ENCODE measurements around the gene PCDH18. TPM values are rescaled to one million over a fixed set of nuclear protein-coding genes. Genes with fewer than 3 reads are reported as not detected.

Gene PCDH18
- total RNA-seq, 4 donors from 2014 or later: 4.1 to 11.5 (median 6.8) TPM

DNA sequence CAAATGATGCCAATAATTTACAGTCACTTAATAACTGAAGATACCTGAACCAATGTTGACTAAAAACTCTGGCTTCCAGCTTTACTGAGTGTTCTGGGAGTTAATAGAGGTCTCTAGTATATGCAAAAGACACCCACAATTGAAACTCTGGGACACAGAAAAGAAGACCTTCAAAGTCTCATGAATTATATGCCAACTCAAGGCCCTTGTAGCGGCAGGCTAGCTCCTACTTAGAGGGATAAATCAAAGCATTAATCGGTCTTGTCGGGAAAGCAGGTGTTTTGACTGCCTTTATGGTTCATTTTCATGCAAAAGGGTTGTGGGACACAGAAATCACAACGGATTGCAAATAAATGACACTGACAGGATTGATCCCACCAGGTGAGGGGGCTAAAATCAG, 55.9 kb downstream of the PCDH18 start:
- Histone ChIP-seq H3K27me3 (no peaks in the 10 kb centered on the region), H3K9me3 (no peaks in the 10 kb centered on the region), H3K36me3 (no peaks in the 10 kb centered on the region), H3K27ac (no peak overlapping the region), H3K4me1 (no peaks in the 10 kb centered on the region), H3K4me3 (no peak overlapping the region)
- 82% methylated on average over 4 of the region's 4 CpGs for WGBS
- TF ChIP-seq, protein P1, sequence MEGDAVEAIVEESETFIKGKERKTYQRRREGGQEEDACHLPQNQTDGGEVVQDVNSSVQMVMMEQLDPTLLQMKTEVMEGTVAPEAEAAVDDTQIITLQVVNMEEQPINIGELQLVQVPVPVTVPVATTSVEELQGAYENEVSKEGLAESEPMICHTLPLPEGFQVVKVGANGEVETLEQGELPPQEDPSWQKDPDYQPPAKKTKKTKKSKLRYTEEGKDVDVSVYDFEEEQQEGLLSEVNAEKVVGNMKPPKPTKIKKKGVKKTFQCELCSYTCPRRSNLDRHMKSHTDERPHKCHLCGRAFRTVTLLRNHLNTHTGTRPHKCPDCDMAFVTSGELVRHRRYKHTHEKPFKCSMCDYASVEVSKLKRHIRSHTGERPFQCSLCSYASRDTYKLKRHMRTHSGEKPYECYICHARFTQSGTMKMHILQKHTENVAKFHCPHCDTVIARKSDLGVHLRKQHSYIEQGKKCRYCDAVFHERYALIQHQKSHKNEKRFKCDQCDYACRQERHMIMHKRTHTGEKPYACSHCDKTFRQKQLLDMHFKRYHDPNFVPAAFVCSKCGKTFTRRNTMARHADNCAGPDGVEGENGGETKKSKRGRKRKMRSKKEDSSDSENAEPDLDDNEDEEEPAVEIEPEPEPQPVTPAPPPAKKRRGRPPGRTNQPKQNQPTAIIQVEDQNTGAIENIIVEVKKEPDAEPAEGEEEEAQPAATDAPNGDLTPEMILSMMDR (IDR thresholded peaks at IDR 0.05): no peak
- no peak for TF ChIP-seq EP300 (IDR thresholded peaks at IDR 0.05)
- no peak for TF ChIP-seq POLR2A (IDR thresholded peaks at IDR 0.05)
- TF ChIP-seq POLR2AphosphoS5 (IDR thresholded peaks at IDR 0.05): no peak
- DNase-seq (ENCODE audit: low spot score in 2 of 2): no peak

GRCh38 chr4:137474711-137475301, 57.5 kb downstream of the PCDH18 start:
- no peak for DNase-seq (ENCODE audit: low spot score in 2 of 2)
- TF ChIP-seq POLR2A (IDR thresholded peaks at IDR 0.05): no peak
- no peak for TF ChIP-seq EP300 (IDR thresholded peaks at IDR 0.05)
- no peak for TF ChIP-seq POLR2AphosphoS5 (IDR thresholded peaks at IDR 0.05)
- TF ChIP-seq, protein P1 (IDR thresholded peaks at IDR 0.05): no peak
- H3K36me3 ChIP-seq: no peaks in the 10 kb centered on the region
- WGBS: 20% methylated on average over 1 of the region's 1 CpG
- no peak overlapping the region for H3K4me3 ChIP-seq
- H3K4me1 ChIP-seq: no peaks in the 10 kb centered on the region
- no peak overlapping the region for H3K27ac ChIP-seq
- H3K27me3 ChIP-seq: no peaks in the 10 kb centered on the region
- H3K9me3 ChIP-seq: no peaks in the 10 kb centered on the region

- H3K4me1 ChIP-seq: no peaks in the 10 kb centered on the region
- no peak for DNase-seq (ENCODE audit: low spot score in 2 of 2)
- WGBS: 59% methylated on average over 2 of the region's 2 CpGs
- no peaks in the 10 kb centered on the region for H3K36me3 ChIP-seq
- no peak overlapping the region for H3K4me3 ChIP-seq
- TF ChIP-seq POLR2A (IDR thresholded peaks at IDR 0.05): no peak
- TF ChIP-seq POLR2AphosphoS5 (IDR thresholded peaks at IDR 0.05): no peak
- TF ChIP-seq, protein P1 (IDR thresholded peaks at IDR 0.05): no peak
- TF ChIP-seq EP300 (IDR thresholded peaks at IDR 0.05): no peak
- H3K27ac ChIP-seq: no peak overlapping the region
- no peaks in the 10 kb centered on the region for H3K9me3 ChIP-seq
- H3K27me3 ChIP-seq: no peaks in the 10 kb centered on the region
Measured at GRCh38 chr4:137471895-137472294, 60.4 kb downstream of the PCDH18 start.

GRCh38 chr4:137471461-137471860, 60.8 kb downstream of the PCDH18 start:
- WGBS: 89% methylated on average over 1 of the region's 1 CpG
- Histone ChIP-seq H3K36me3 (no peaks in the 10 kb centered on the region), H3K27me3 (no peaks in the 10 kb centered on the region), H3K4me1 (no peaks in the 10 kb centered on the region), H3K4me3 (no peak overlapping the region), H3K9me3 (no peaks in the 10 kb centered on the region), H3K27ac (no peak overlapping the region)
- TF ChIP-seq POLR2AphosphoS5 (IDR thresholded peaks at IDR 0.05): no peak
- no peak for TF ChIP-seq POLR2A (IDR thresholded peaks at IDR 0.05)
- no peak for TF ChIP-seq EP300 (IDR thresholded peaks at IDR 0.05)
- TF ChIP-seq, protein P1 (IDR thresholded peaks at IDR 0.05): no peak
- no peak for DNase-seq (ENCODE audit: low spot score in 2 of 2)

DNA sequence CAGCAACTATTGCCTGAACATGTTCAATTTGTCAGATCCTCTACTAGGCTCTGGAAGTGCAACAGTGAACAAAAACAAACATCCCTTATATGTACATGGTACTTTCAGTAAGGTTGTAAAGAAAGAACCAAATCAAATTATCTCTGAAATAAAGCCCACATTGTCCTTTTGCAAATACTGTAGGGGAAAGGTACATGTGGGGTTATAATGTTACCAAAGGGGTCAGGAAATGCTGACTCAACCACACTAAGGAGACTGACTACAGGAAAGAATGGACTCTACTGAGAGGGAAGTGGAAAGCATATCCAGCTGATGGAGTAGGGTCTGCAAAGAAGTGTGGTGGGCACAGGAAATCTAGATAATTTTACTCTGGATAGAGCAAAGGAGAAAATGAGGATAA, 61.5 kb downstream of the PCDH18 start:
- no peaks in the 10 kb centered on the region for H3K27me3 ChIP-seq
- H3K27ac ChIP-seq: no peak overlapping the region
- H3K4me3 ChIP-seq: no peak overlapping the region
- H3K4me1 ChIP-seq: no peaks in the 10 kb centered on the region
- no peaks in the 10 kb centered on the region for H3K36me3 ChIP-seq
- H3K9me3 ChIP-seq: no peaks in the 10 kb centered on the region
- no peak for DNase-seq (ENCODE audit: low spot score in 2 of 2)
- TF ChIP-seq EP300 (IDR thresholded peaks at IDR 0.05) (no peak), POLR2AphosphoS5 (IDR thresholded peaks at IDR 0.05) (no peak), POLR2A (IDR thresholded peaks at IDR 0.05) (no peak)
- TF ChIP-seq, protein P1 (IDR thresholded peaks at IDR 0.05): no peak
